Glutamatergic neuron (in vitro differentiated cells): ENCODE measurements around the gene SEMA7A. TPM values are rescaled to one million over a fixed set of nuclear protein-coding genes. Genes with fewer than 3 reads are reported as not detected.

Experiments used
- DNase-seq: peaks from one replicate; pipeline ENCODE4 v3.0.0; 2022
- H3K27ac Mint-ChIP-seq: one replicate; pipeline ENCODE4 v1.8.0; 2020; ENCODE audit warnings: mild to moderate bottlenecking, mixed read lengths, inconsistent platforms; ENCODE audit not compliant: unreplicated experiment
- H3K27me3 Mint-ChIP-seq: one replicate; pipeline ENCODE4 v1.8.0; 2020; ENCODE audit warnings: mild to moderate bottlenecking, moderate library complexity, mixed read lengths, inconsistent platforms; ENCODE audit not compliant: unreplicated experiment
- H3K36me3 Mint-ChIP-seq: one replicate; pipeline ENCODE4 v1.8.0; 2020; ENCODE audit warnings: mild to moderate bottlenecking, mixed read lengths, inconsistent platforms; ENCODE audit not compliant: unreplicated experiment
- H3K4me1 Mint-ChIP-seq: one replicate; pipeline ENCODE4 v1.8.0; 2020; ENCODE audit warnings: mild to moderate bottlenecking, low read depth, mixed read lengths, inconsistent platforms; ENCODE audit not compliant: unreplicated experiment
- H3K4me3 Mint-ChIP-seq: one replicate; pipeline ENCODE4 v1.8.0; 2020; ENCODE audit warnings: mild to moderate bottlenecking, mixed read lengths, inconsistent platforms; ENCODE audit not compliant: unreplicated experiment
- H3K9me3 Mint-ChIP-seq: one replicate; pipeline ENCODE4 v1.8.0; 2020; ENCODE audit warnings: mild to moderate bottlenecking, moderate library complexity, mixed read lengths, inconsistent platforms; ENCODE audit not compliant: unreplicated experiment
- CTCF ChIP-seq: fragments of 200-600 bp; sonication (generic); IDR thresholded peaks from one replicate; pipeline ENCODE4 v1.5.0; 2021; ENCODE audit not compliant: partially characterized antibody, unreplicated experiment
- total RNA-seq: library from RNA; stranded (reverse); fragmentation: NEBNext Ultra II Directional; extraction: Animal tissue kit (Norgen Biotek cat#: 25700); gene quantifications from one replicate; pipeline ENCODE4 v1.2.1, GENCODE V29; 2021; ENCODE audit not compliant: unreplicated experiment

The SEMA7A gene
- total RNA-seq, 1 donor from 2014 or later, result 16.2 TPM

DNA sequence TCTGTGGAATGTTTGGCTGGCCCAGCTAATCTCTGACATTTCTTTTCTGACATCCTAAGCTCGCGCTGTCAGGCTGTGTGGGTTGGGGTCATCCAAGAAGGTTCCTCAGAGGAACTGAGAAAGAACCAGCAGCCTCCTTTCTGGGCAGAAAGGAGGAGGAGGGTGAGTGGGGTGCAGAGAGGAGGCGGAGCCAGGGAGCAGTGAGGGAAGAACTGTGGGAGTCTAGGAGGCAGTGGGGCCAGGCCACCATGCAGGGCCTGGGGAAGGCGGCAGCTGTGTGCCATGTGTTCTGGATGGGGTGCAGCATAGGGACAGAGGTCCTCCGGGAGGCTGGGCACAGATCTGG lies 5.3 kb downstream of the SEMA7A start:
- no peak overlapping the region for H3K27ac Mint-ChIP-seq
- no peaks in the 10 kb centered on the region for H3K36me3 Mint-ChIP-seq
- no peak for TF ChIP-seq CTCF
- H3K4me1 Mint-ChIP-seq, result peaks cover 18% of the 10 kb centered on the region
- peaks cover 10% of the 10 kb centered on the region for H3K27me3 Mint-ChIP-seq
- DNase-seq, result no peak
- H3K9me3 Mint-ChIP-seq, result peaks cover 3% of the 10 kb centered on the region
- peak overlapping the region; percentile 42 for H3K4me3 Mint-ChIP-seq

- H3K9me3 Mint-ChIP-seq, result peaks cover 3% of the 10 kb centered on the region
- peaks cover 19% of the 10 kb centered on the region for H3K4me1 Mint-ChIP-seq
- H3K27me3 Mint-ChIP-seq, result peaks cover 10% of the 10 kb centered on the region
- no peak for DNase-seq
- no peak for TF ChIP-seq CTCF
- H3K27ac Mint-ChIP-seq, result no peak overlapping the region
- no peaks in the 10 kb centered on the region for H3K36me3 Mint-ChIP-seq
- H3K4me3 Mint-ChIP-seq, result no peak overlapping the region
Observed at GRCh38 chr15:74427607-74428441, 5.9 kb downstream of the SEMA7A start.

DNA sequence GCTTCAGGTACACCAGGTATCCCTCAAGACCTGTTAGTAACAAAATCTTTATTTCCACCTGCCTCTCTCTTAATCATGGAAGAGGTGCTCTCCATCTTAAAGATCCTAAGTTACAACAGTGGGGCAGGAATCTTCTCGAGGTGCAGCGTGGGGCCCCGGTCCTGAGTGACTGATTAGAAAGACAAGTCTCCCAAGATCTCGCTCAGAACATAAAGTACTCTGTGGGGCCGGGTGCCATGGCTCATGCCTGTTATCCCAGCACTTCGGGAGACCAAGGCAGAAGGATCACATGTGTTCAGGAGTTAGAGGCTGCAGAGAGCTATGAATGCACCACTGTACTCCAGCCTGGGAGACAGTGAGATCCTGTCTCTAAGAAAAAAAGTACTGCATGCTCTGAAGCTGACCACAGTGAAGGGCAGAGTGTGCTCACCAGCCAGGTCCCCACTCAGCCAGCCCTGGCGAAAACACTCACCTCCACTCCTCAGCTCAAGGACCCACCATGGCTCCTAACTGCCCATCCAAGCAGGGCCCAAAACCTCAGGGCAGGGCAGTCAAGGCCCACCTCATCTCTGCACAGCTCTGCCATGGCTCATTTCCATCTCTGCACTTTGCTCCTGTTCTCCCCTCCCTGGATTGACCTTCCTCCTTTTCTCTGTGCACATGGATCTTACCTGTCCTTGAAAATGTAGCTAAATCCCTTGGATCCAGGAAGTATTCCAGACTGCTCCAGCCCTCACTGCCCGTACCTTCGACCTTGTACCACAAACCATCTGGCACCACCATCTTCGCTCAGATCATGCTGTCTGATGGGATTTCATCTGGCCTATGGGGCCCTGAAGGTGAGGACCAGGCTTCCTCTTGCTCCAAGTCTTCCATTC lies 7.1 kb downstream of the SEMA7A start:
- no peak for DNase-seq
- Mint-ChIP-seq H3K9me3 (peaks cover 4% of the 10 kb centered on the region), H3K36me3 (no peaks in the 10 kb centered on the region), H3K4me1 (peaks cover 29% of the 10 kb centered on the region), H3K27me3 (peaks cover 8% of the 10 kb centered on the region), H3K27ac (no peak overlapping the region), H3K4me3 (no peak overlapping the region)
- TF ChIP-seq CTCF, result no peak

GRCh38 chr15:74425630-74426029 lies 8.1 kb downstream of the SEMA7A start:
- H3K36me3 Mint-ChIP-seq, result no peaks in the 10 kb centered on the region
- DNase-seq, result no peak
- H3K27ac Mint-ChIP-seq, result peak overlapping the region; percentile 33
- peaks cover 2% of the 10 kb centered on the region for H3K9me3 Mint-ChIP-seq
- H3K4me1 Mint-ChIP-seq, result peaks cover 28% of the 10 kb centered on the region
- H3K27me3 Mint-ChIP-seq, result peaks cover 4% of the 10 kb centered on the region
- no peak for TF ChIP-seq CTCF
- H3K4me3 Mint-ChIP-seq, result no peak overlapping the region
